OCI-LY1 (cell line): ENCODE results near the gene TF.

Source experiments
- H2AFZ ChIP-seq: fragments of 200-600 bp; sonication (generic), shearing (Covaris generic); 2 replicates; pipeline ENCODE4 v1.6.0; 2014; ENCODE audit warnings: antibody characterized with exemption, mild to moderate bottlenecking, low read length
- H3F3A ChIP-seq: fragments of 200-600 bp; sonication (generic), shearing (Covaris generic); 2 replicates; pipeline ENCODE4 v1.6.0; 2014; ENCODE audit warnings: mild to moderate bottlenecking, antibody characterized with exemption, low read length, moderate library complexity; ENCODE audit not compliant: insufficient read depth
- H3K27ac ChIP-seq: fragments of 200-600 bp; sonication (generic); 2 replicates; pipeline ENCODE4 v1.5.1; 2014; ENCODE audit warnings: low read length, mixed run types, mild to moderate bottlenecking, low read depth; ENCODE audit not compliant: poor library complexity, severe bottlenecking
- H3K27me3 ChIP-seq: fragments of 200-600 bp; sonication (generic); 2 replicates; pipeline ENCODE4 v1.6.0; 2014; ENCODE audit warnings: antibody characterized with exemption, mild to moderate bottlenecking, low read length, moderate library complexity; ENCODE audit not compliant: insufficient read depth
- H3K36me3 ChIP-seq: fragments of 200-600 bp; sonication (generic); 2 replicates; pipeline ENCODE4 v1.6.1; 2014; ENCODE audit warnings: mild to moderate bottlenecking, antibody characterized with exemption, low read length, moderate library complexity, mixed read lengths; ENCODE audit not compliant: insufficient read depth
- H3K4me1 ChIP-seq: fragments of 200-600 bp; sonication (generic); 2 replicates; pipeline ENCODE4 v1.5.1; 2014; ENCODE audit warnings: mild to moderate bottlenecking, low read length, moderate library complexity; ENCODE audit not compliant: insufficient read depth, severe bottlenecking
- H3K4me2 ChIP-seq: fragments of 200-600 bp; sonication (generic), shearing (Covaris generic); 2 replicates; pipeline ENCODE4 v1.6.1; 2014; ENCODE audit warnings: low read length
- H3K4me3 ChIP-seq: fragments of 200-600 bp; sonication (generic); 2 replicates; pipeline ENCODE4 v1.5.1; 2014; ENCODE audit warnings: low read length, low read depth, mild to moderate bottlenecking, mixed read lengths; ENCODE audit not compliant: poor library complexity, severe bottlenecking
- H3K79me2 ChIP-seq: fragments of 200-600 bp; shearing (Covaris generic); 2 replicates; pipeline ENCODE4 v1.6.1; 2016; ENCODE audit warnings: mixed run types, low read length, mixed read lengths; ENCODE audit not compliant: insufficient read depth
- H3K9ac ChIP-seq: fragments of 200-600 bp; sonication (generic), shearing (Covaris generic); 2 replicates; pipeline ENCODE4 v1.6.1; 2014; ENCODE audit warnings: mild to moderate bottlenecking, low read length, mixed read lengths
- H3K9me2 ChIP-seq: fragments of 200-600 bp; sonication (generic), shearing (Covaris generic); 2 replicates; pipeline ENCODE4 v1.6.1; 2014; ENCODE audit warnings: low read depth, mild to moderate bottlenecking, low read length, mixed read lengths
- H3K9me3 ChIP-seq: fragments of 200-600 bp; shearing (Covaris generic); 2 replicates; pipeline ENCODE4 v1.6.1; 2014; ENCODE audit warnings: low read length, mixed read lengths
- H4K20me1 ChIP-seq: fragments of 200-600 bp; sonication (generic), shearing (Covaris generic); 2 replicates; pipeline ENCODE4 v1.6.0; 2016; ENCODE audit warnings: mild to moderate bottlenecking, low read length; ENCODE audit not compliant: insufficient read depth
- EZH2 ChIP-seq: fragments of 200-600 bp; sonication (generic), shearing (Covaris generic); IDR thresholded peaks from 2 replicates; pipeline ENCODE4 v1.8.0; 2017; ENCODE audit warnings: borderline replicate concordance, mixed run types, mild to moderate bottlenecking, antibody characterized with exemption, low read length, moderate library complexity, mixed read lengths
- TF ChIP-seq, protein P1 (sequence below): fragments of 200-600 bp; sonication (generic), shearing (Covaris generic); IDR thresholded peaks from 2 replicates; pipeline ENCODE4 v1.5.1; 2017; ENCODE audit warnings: mild to moderate bottlenecking, antibody characterized with exemption, low read length, moderate library complexity, mixed read lengths

The TF gene

DNA sequence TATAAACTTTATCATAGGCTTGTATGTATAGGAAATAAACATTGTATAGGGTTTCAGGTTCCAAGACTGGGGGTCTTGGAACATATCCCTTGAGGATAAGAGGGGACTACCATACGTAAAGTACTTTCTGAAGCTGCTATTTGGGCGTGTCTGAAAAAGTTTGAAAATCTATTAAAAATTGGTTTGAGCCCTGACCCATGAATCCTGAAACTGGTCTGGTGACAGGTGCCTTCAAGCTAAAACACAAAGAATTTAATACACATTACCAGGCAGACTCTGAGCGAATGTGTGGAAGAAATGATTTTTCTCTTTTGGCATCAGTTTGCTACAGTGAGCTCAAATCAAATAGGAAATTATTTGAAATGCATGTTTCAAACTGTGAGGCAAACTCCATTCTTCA, 16.3 kb downstream of the TF start:
- H4K20me1 ChIP-seq: no peaks in the 10 kb centered on the region
- no peak for TF ChIP-seq EZH2
- TF ChIP-seq, protein P1, sequence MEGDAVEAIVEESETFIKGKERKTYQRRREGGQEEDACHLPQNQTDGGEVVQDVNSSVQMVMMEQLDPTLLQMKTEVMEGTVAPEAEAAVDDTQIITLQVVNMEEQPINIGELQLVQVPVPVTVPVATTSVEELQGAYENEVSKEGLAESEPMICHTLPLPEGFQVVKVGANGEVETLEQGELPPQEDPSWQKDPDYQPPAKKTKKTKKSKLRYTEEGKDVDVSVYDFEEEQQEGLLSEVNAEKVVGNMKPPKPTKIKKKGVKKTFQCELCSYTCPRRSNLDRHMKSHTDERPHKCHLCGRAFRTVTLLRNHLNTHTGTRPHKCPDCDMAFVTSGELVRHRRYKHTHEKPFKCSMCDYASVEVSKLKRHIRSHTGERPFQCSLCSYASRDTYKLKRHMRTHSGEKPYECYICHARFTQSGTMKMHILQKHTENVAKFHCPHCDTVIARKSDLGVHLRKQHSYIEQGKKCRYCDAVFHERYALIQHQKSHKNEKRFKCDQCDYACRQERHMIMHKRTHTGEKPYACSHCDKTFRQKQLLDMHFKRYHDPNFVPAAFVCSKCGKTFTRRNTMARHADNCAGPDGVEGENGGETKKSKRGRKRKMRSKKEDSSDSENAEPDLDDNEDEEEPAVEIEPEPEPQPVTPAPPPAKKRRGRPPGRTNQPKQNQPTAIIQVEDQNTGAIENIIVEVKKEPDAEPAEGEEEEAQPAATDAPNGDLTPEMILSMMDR: no peak
- H3K36me3 ChIP-seq: no peaks in the 10 kb centered on the region

DNA sequence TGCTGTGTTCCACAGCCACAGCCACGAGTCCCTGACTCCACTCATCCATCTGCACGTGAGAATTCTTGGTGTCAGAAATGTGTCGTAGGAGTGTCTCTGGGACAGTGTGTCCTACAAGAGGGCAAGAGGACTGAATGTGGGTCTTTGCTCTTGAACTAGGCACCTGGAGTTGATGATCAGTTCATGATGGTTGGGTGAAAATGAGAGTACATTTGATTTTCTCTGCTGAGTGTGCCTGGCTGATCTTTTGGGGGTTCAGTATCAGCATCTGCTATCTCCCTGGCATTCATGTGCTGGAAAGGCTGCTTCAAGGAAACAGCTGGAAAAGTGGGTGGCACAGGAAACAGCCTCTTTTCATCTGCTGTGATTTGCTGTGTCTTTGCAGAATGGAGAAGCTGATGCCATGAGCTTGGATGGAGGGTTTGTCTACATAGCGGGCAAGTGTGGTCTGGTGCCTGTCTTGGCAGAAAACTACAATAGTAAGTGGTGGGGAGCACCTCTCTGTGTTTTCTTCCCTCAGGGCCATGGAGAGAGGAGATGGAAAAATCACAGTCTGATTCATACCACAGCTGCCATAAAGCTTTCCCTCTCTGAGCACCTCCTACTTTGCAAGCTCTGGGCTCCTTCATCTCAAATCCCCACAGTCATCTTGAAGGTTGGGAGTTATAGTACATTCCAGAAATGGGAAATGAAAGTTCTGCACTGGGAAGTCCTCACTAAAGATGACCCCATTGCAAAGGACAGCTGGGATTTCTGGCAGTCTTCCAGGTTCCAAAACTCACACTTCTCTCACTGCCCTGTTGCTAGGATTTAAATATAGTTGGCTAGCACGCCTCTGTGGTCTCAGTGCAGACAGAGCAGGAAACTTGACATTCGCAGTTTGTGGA, 17.8 kb downstream of the TF start:
- TF ChIP-seq EZH2: no peak
- TF ChIP-seq, protein P1: no peak
- Histone ChIP-seq H3K36me3 (no peaks in the 10 kb centered on the region), H3K4me3 (no peak overlapping the region), H4K20me1 (no peaks in the 10 kb centered on the region), H3K27ac (no peak overlapping the region), H3K9me3 (no peaks in the 10 kb centered on the region), H3K79me2 (no peaks in the 10 kb centered on the region), H3K4me1 (no peaks in the 10 kb centered on the region), H3K4me2 (no peak overlapping the region), H3K9me2 (no peaks in the 10 kb centered on the region), H3K9ac (no peak overlapping the region), H3K27me3 (no peaks in the 10 kb centered on the region), H3F3A (no peaks in the 10 kb centered on the region), H2AFZ (no peak overlapping the region)

More for the DNA sequence above, 16.3 kb downstream of the TF start:
- Histone ChIP-seq H2AFZ (no peak overlapping the region), H3K4me1 (no peaks in the 10 kb centered on the region), H3F3A (no peaks in the 10 kb centered on the region), H3K9me3 (no peaks in the 10 kb centered on the region), H3K4me3 (no peak overlapping the region), H3K9me2 (no peaks in the 10 kb centered on the region), H3K4me2 (no peak overlapping the region), H3K9ac (no peak overlapping the region), H3K27ac (no peak overlapping the region), H3K27me3 (no peaks in the 10 kb centered on the region), H3K79me2 (no peaks in the 10 kb centered on the region)

DNA sequence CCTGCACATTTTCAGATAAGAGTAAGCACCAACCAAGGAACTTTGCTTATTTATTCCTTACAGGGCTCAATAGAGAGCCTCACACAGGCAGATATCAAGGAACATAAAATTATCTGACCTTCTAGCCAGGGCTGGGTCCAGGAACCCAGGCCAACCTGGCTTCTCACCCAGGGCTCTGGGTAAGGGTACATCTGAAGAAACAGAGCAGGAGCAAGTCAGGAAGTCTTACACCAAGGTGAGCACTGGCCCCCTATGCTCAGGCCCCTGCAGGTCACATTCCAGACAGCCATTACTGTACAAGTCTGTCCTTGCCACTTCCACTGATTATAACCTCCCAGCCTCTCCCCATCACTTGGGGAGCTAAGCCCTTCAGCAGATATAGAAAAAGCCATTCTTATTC, 19.1 kb downstream of the TF start:
- Histone ChIP-seq H4K20me1 (no peaks in the 10 kb centered on the region), H3F3A (no peaks in the 10 kb centered on the region), H3K9me2 (no peaks in the 10 kb centered on the region), H3K4me3 (no peak overlapping the region), H3K79me2 (no peaks in the 10 kb centered on the region), H3K4me2 (no peak overlapping the region), H3K4me1 (no peaks in the 10 kb centered on the region), H3K36me3 (no peaks in the 10 kb centered on the region), H3K9me3 (no peaks in the 10 kb centered on the region), H2AFZ (no peak overlapping the region), H3K9ac (no peak overlapping the region), H3K27me3 (no peaks in the 10 kb centered on the region), H3K27ac (no peak overlapping the region)
- no peak for TF ChIP-seq EZH2
- TF ChIP-seq, protein P1: no peak
